Thyroid gland (tissue), 4 donors: ENCODE results near the gene NPNT.

ENCODE experiments used
- CTCF ChIP-seq, 6 experiments: fragments of 200-600 bp in 3 of 6; fragments of 450-650 bp in 3 of 6; sonication (generic) in 3 of 6; IDR thresholded peaks; one replicate each; pipeline ENCODE4 v1.5.1; 2016 to 2019; ENCODE audit warnings: antibody characterized with exemption in 6 of 6, mild to moderate bottlenecking in 2 of 6, inconsistent platforms in 1 of 6, moderate library complexity in 1 of 6
- POLR2A ChIP-seq, 2 donors: fragments of 450-650 bp; IDR thresholded peaks; one replicate each; pipeline ENCODE4 v1.6.1; 2017; ENCODE audit warnings: antibody characterized with exemption in 2 of 2, mild to moderate bottlenecking in 2 of 2, moderate library complexity in 1 of 2

DNA sequence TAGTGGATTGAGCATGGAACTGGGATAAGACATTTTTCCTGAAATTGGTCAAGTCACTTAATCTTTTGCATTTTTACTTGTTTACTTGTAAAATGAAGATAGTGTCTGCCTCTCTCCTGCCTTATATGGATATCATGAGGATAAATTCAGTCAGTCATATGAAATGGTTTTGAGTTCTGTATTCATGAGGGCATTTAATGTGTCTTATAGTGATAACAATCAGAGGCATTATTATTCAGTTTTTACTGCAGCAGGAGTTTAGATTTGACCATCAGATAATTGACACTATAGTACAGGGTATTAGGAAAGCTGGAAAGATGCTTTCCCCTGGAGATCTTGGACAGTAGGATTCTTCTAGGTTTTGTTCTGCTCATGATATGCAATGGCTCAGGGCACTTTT, 26.0 kb downstream of the NPNT start:
- no peak for TF ChIP-seq CTCF (IDR thresholded peaks at IDR 0.05)
- TF ChIP-seq POLR2A (IDR thresholded peaks at IDR 0.05), result no peak
